Activated CD8-positive, alpha-beta T cell treated with anti-CD3 and anti-CD28 coated beads for 36 hours (primary cell): ENCODE data around the gene SPRR2A. TPM values are rescaled to one million over a fixed set of nuclear protein-coding genes. Genes with fewer than 3 reads are reported as not detected.
"Not testable (repeated sequence)": the region's sequence is repeated elsewhere in the genome, so short reads cannot be mapped to it uniquely, and the experiment has no call there.

ENCODE experiments used
- ATAC-seq: fragments of 200-7000 bp; cut with Tn5 transposase; one replicate; pipeline ENCODE4 v1.10.0; 2021; ENCODE audit warnings: mild to moderate bottlenecking, moderate library complexity
- CTCF ChIA-PET: fragments of 350-600 bp; sonication (Branson Sonifier 250); formaldehyde crosslinking; loops from one replicate; lab custom pipeline; 2021; ENCODE audit warnings: antibody characterized with exemption; lab: Charles Lee
- POLR2A ChIA-PET: fragments of 350-600 bp; sonication (Branson Sonifier 250); formaldehyde crosslinking; loops from one replicate; lab custom pipeline; 2021; ENCODE audit warnings: antibody characterized with exemption; lab: Charles Lee
- DNase-seq: peaks from one replicate; pipeline ENCODE4 v3.0.0-alpha.2; 2020
- H3K27ac Mint-ChIP-seq: one replicate; pipeline ENCODE4 v1.8.0; 2021; ENCODE audit warnings: mild to moderate bottlenecking, mixed read lengths
- H3K27me3 Mint-ChIP-seq: one replicate; pipeline ENCODE4 v1.8.0; 2021; ENCODE audit warnings: mixed read lengths
- H3K36me3 Mint-ChIP-seq: one replicate; pipeline ENCODE4 v1.8.0; 2021; ENCODE audit warnings: low read depth, mixed read lengths
- H3K4me1 Mint-ChIP-seq: one replicate; pipeline ENCODE4 v1.8.0; 2021; ENCODE audit warnings: low read depth, mixed read lengths
- H3K4me3 Mint-ChIP-seq: one replicate; pipeline ENCODE4 v1.8.0; 2021; ENCODE audit warnings: mild to moderate bottlenecking, moderate library complexity, mixed read lengths
- H3K9me3 Mint-ChIP-seq: one replicate; pipeline ENCODE4 v1.8.0; 2021; ENCODE audit warnings: mixed read lengths
- CTCF ChIP-seq: fragments of 200-600 bp; IDR thresholded peaks from one replicate; pipeline ENCODE4 v1.8.0; 2022; ENCODE audit warnings: antibody characterized with exemption, mild to moderate bottlenecking
- intact Hi-C: fragments of 100-400 bp; cut with micrococcal nuclease; formaldehyde crosslinking; loops from one replicate; pipeline ENCODE4 v1.10.0; 2022
- total RNA-seq, 2 experiments: library from RNA; stranded (reverse); gene quantifications; one replicate each; pipeline ENCODE4 v1.2.3, GENCODE V29; 2021

Gene SPRR2A
- total RNA-seq, 2 experiments from 2014 or later: not detected

GRCh38 chr1:153025797-153026196 lies 31.5 kb downstream of the SPRR2A start:
- Mint-ChIP-seq H3K4me1 (no peaks in the 10 kb centered on the region), H3K27me3 (peaks cover 23% of the 10 kb centered on the region), H3K9me3 (no peaks in the 10 kb centered on the region), H3K4me3 (no peak overlapping the region), H3K27ac (no peak overlapping the region), H3K36me3 (no peaks in the 10 kb centered on the region)
- TF ChIP-seq CTCF: no peak
- CTCF ChIA-PET: no interaction called here
- DNase-seq (no peak), ATAC-seq (no peak)
- intact Hi-C loops: no loop called here
- POLR2A ChIA-PET: interaction anchor here (0.8 kb wide), 1 partner anchor 206 kb away, joined by 3 read pairs; no protein-coding TSS in a partner anchor

- no peaks in the 10 kb centered on the region for H3K9me3 Mint-ChIP-seq
- H3K4me1 Mint-ChIP-seq: no peaks in the 10 kb centered on the region
- no peaks in the 10 kb centered on the region for H3K36me3 Mint-ChIP-seq
- H3K27me3 Mint-ChIP-seq: peaks cover 27% of the 10 kb centered on the region
- ChIA-PET CTCF (no interaction called here), POLR2A (no interaction called here)
- TF ChIP-seq CTCF: no peak
- intact Hi-C loops: no loop called here
- DNase-seq (no peak), ATAC-seq (no peak)
- no peak overlapping the region for H3K4me3 Mint-ChIP-seq
- no peak overlapping the region for H3K27ac Mint-ChIP-seq
Observed at GRCh38 chr1:153024413-153024812, 32.9 kb downstream of the SPRR2A start.

- H3K36me3 Mint-ChIP-seq: no peaks in the 10 kb centered on the region
- ChIA-PET CTCF (no interaction called here), POLR2A (no interaction called here)
- no peak for ATAC-seq
- no peak overlapping the region for H3K4me3 Mint-ChIP-seq
- intact Hi-C loops: no loop called here
- no peak for DNase-seq
- H3K9me3 Mint-ChIP-seq: no peaks in the 10 kb centered on the region
- no peaks in the 10 kb centered on the region for H3K4me1 Mint-ChIP-seq
- H3K27ac Mint-ChIP-seq: no peak overlapping the region
- TF ChIP-seq CTCF: no peak
- peaks cover 31% of the 10 kb centered on the region for H3K27me3 Mint-ChIP-seq
Observed at GRCh38 chr1:153023109-153023508, 34.2 kb downstream of the SPRR2A start.

GRCh38 chr1:153022340-153022739 lies 35.0 kb downstream of the SPRR2A start:
- intact Hi-C loops, DNase-seq, H3K36me3 Mint-ChIP-seq, H3K9me3 Mint-ChIP-seq, ATAC-seq, POLR2A ChIA-PET, H3K4me1 Mint-ChIP-seq, H3K27ac Mint-ChIP-seq, CTCF ChIA-PET, H3K4me3 Mint-ChIP-seq: not testable (repeated sequence)
- peaks cover 31% of the 10 kb centered on the region for H3K27me3 Mint-ChIP-seq

- peaks cover 31% of the 10 kb centered on the region for H3K27me3 Mint-ChIP-seq
- intact Hi-C loops, ATAC-seq, H3K36me3 Mint-ChIP-seq, H3K4me1 Mint-ChIP-seq, H3K4me3 Mint-ChIP-seq, POLR2A ChIA-PET, CTCF ChIA-PET, DNase-seq, H3K27ac Mint-ChIP-seq, H3K9me3 Mint-ChIP-seq: not testable (repeated sequence)
Observed at GRCh38 chr1:153021829-153022228, 35.5 kb downstream of the SPRR2A start.

- H3K4me1 Mint-ChIP-seq, H3K4me3 Mint-ChIP-seq, CTCF ChIA-PET, H3K27ac Mint-ChIP-seq, DNase-seq, H3K9me3 Mint-ChIP-seq, H3K27me3 Mint-ChIP-seq, ATAC-seq, H3K36me3 Mint-ChIP-seq, intact Hi-C loops, POLR2A ChIA-PET: not testable (repeated sequence)
Observed at GRCh38 chr1:153011235-153011758, 46.0 kb downstream of the SPRR2A start.

Other genes with a start within 250 kb of the SPRR2A start
- not detected for gene LCE1B, start 245.5 kb downstream of the SPRR2A start, total RNA-seq
- gene LCE1A, start 230.0 kb downstream of the SPRR2A start, total RNA-seq: not detected
- not detected for gene LCE6A, start 214.7 kb downstream of the SPRR2A start, total RNA-seq
- gene LCE7A, start 197.5 kb downstream of the SPRR2A start, total RNA-seq: not detected
- not detected for gene SMCP, start 179.2 kb downstream of the SPRR2A start, total RNA-seq
- not detected for gene IVL, start 149.0 kb downstream of the SPRR2A start, total RNA-seq
- not detected for gene SPRR5, start 110.3 kb downstream of the SPRR2A start, total RNA-seq
- not detected for gene SPRR4, start 86.9 kb downstream of the SPRR2A start, total RNA-seq
- not detected for gene SPRR1A, start 73.4 kb downstream of the SPRR2A start, total RNA-seq
- not detected for gene SPRR3, start 55.8 kb downstream of the SPRR2A start, total RNA-seq
- not detected for gene SPRR1B, start 26.3 kb downstream of the SPRR2A start, total RNA-seq
- gene SPRR2D, start 16.4 kb downstream of the SPRR2A start, total RNA-seq: not detected
- not detected for gene SPRR2B, start 14.1 kb upstream of the SPRR2A start, total RNA-seq
- not detected for gene SPRR2E, start 37.0 kb upstream of the SPRR2A start, total RNA-seq
- not detected for gene SPRR2F, start 56.0 kb upstream of the SPRR2A start, total RNA-seq
- not detected for gene SPRR2G, start 93.4 kb upstream of the SPRR2A start, total RNA-seq
- not detected for gene LELP1, start 145.9 kb upstream of the SPRR2A start, total RNA-seq
- gene PRR9, start 160.1 kb upstream of the SPRR2A start, total RNA-seq: not detected
- not detected for gene LORICRIN, start 202.2 kb upstream of the SPRR2A start, total RNA-seq